Left lobe of liver (tissue), 2 donors: ENCODE measurements around the gene ITPKB. TPM values are rescaled to one million over a fixed set of nuclear protein-coding genes. Genes with fewer than 3 reads are reported as not detected.

ENCODE experiments used
- ATAC-seq: fragments of 200-7000 bp; cut with Tn5 transposase; one replicate; pipeline ENCODE4 v1.9.1; 2020; ENCODE audit warnings: mild to moderate bottlenecking, moderate library complexity
- DNase-seq: peaks from one replicate; pipeline ENCODE4 v3.0.0-alpha.2; 2020; ENCODE audit warnings: low spot score
- total RNA-seq: library from RNA; stranded (reverse); gene quantifications from one replicate; pipeline ENCODE4 v1.2.1, GENCODE V29; 2021
- donor health status: DM: no; HTN: no; CAD: no; lungs with moderate emphysema.
- donor health status: DM: no; HTN: yes; CAD: no.

The ITPKB gene
- total RNA-seq, 1 donor from 2014 or later, result 3.1 TPM

- DNase-seq (no peak), ATAC-seq (no peak)
These were observed 152.2 kb downstream of the ITPKB start for GRCh38 chr1:226586650-226587422.

- no peak for DNase-seq
- no peak for ATAC-seq
These were observed 153.0 kb downstream of the ITPKB start for GRCh38 chr1:226586116-226586515.

- DNase-seq (no peak), ATAC-seq (no peak)
These were observed 154.9 kb downstream of the ITPKB start for GRCh38 chr1:226584164-226584563.

GRCh38 chr1:226582966-226583365 lies 156.1 kb downstream of the ITPKB start:
- DNase-seq, result no peak
- ATAC-seq, result no peak

Other genes with a start within 250 kb of the ITPKB start
- 0.03 TPM for gene STUM, start 190.5 kb downstream of the ITPKB start, total RNA-seq
- gene PSEN2, start 131.3 kb upstream of the ITPKB start, total RNA-seq, result 21.7 TPM
- 87.3 TPM for gene COQ8A, start 201.0 kb upstream of the ITPKB start, total RNA-seq